K562 (cell line): ENCODE data around the gene UBE2D3. TPM values are rescaled to one million over a fixed set of nuclear protein-coding genes. Genes with fewer than 3 reads are reported as not detected.

ENCODE experiments used
- BCOR ChIP-seq: fragments of 450-650 bp; IDR thresholded peaks from 2 replicates; pipeline ENCODE4 v1.6.1; 2016
- BMI1 ChIP-seq: fragments of 150-350 bp; IDR thresholded peaks from 2 replicates; pipeline ENCODE4 v1.6.1; 2014; ENCODE audit warnings: low read length
- CBFB ChIP-seq: sonication (generic); formaldehyde crosslinking; IDR thresholded peaks from 2 replicates; pipeline ENCODE4 v1.4.0; 2020; ENCODE audit warnings: mild to moderate bottlenecking, missing genetic modification reagents
- DPF2 ChIP-seq: fragments of 450-650 bp; IDR thresholded peaks from 2 replicates; pipeline ENCODE4 v1.6.1; 2016
- GABPB1 ChIP-seq: sonication (generic); formaldehyde crosslinking; IDR thresholded peaks from 2 replicates; pipeline ENCODE4 v1.8.0; 2022; ENCODE audit warnings: mild to moderate bottlenecking, missing genetic modification reagents
- GABPB2 ChIP-seq: fragments of 250-450 bp; sonication (Bioruptor Pico); conservative IDR thresholded peaks from 2 replicates; pipeline ENCODE4 v1.5.1; 2021; ENCODE audit warnings: mild to moderate bottlenecking
- GTF2E2 ChIP-seq: fragments of 200-800 bp; sonication (Bioruptor generic); IDR thresholded peaks from 2 replicates; pipeline ENCODE4 v1.6.1; 2016; ENCODE audit warnings: missing genetic modification characterization, missing compliant biosample characterization
- MEF2A ChIP-seq: IDR thresholded peaks from 2 replicates; pipeline ENCODE4 v1.6.1; 2011; ENCODE audit warnings: low read depth, mild to moderate bottlenecking, low read length, moderate library complexity; ENCODE audit not compliant: control insufficient read depth
- NR2C2 ChIP-seq, 2 experiments: fragments of 200-800 bp in 1 of 2; sonication (Bioruptor generic) in 1 of 2; sonication (generic) in 1 of 2; formaldehyde crosslinking in 1 of 2; IDR thresholded peaks; 2 replicates each; pipeline versions ENCODE4 v1.6.1 to v1.8.0; 2016 to 2022; ENCODE audit warnings: mild to moderate bottlenecking in 1 of 2, missing compliant biosample characterization in 1 of 2, missing genetic modification characterization in 1 of 2, missing genetic modification reagents in 1 of 2
- POLR2AphosphoS5 ChIP-seq: IDR thresholded peaks from 2 replicates; pipeline ENCODE4 v1.6.1; 2011; ENCODE audit warnings: mild to moderate bottlenecking, low read depth, low read length, moderate library complexity; ENCODE audit not compliant: control insufficient read depth, insufficient read depth
- PURB ChIP-seq: sonication (generic); formaldehyde crosslinking; IDR thresholded peaks from 2 replicates; pipeline ENCODE4 v1.9.0; 2021; ENCODE audit warnings: low read depth, mild to moderate bottlenecking, missing genetic modification reagents
- TEAD2 ChIP-seq: fragments of 450-650 bp; IDR thresholded peaks from 2 replicates; pipeline ENCODE4 v1.6.1; 2016; ENCODE audit warnings: missing genetic modification characterization, control low read depth, missing compliant biosample characterization
- ZNF174 ChIP-seq: fragments of 250-450 bp; sonication (Bioruptor Pico); IDR thresholded peaks from 2 replicates; pipeline ENCODE4 v1.4.0; 2020; ENCODE audit warnings: mild to moderate bottlenecking
- ZNF551 ChIP-seq: fragments of 250-450 bp; sonication (Bioruptor Pico); IDR thresholded peaks from 2 replicates; pipeline ENCODE4 v1.5.0; 2021; ENCODE audit warnings: mild to moderate bottlenecking, moderate library complexity
- ZNF830 ChIP-seq: fragments of 250-450 bp; sonication (Bioruptor Pico); IDR thresholded peaks from 2 replicates; pipeline ENCODE4 v1.5.0; 2021; ENCODE audit warnings: mild to moderate bottlenecking
- ZSCAN29 ChIP-seq: fragments of 450-650 bp; IDR thresholded peaks from 2 replicates; pipeline ENCODE4 v1.6.1; 2017
- polyA plus RNA-seq, 8 experiments: library from polyadenylated mRNA; depleted of rRNA in 4 of 8; stranded (reverse) in 5 of 8; unstranded in 3 of 8; fragments of >200 nt; fragmentation: Nextera tagmentation in 2 of 8; fragmentation: Illumina TruSeq in 1 of 8; extraction: Ambion mirVana in 2 of 8; extraction: Trizol in 1 of 8; gene quantifications; 2 replicates each; pipeline versions ENCODE4 v1.2.1 to v1.2.3, GENCODE V29; 2011 to 2014; ENCODE audit warnings: inconsistent platforms in 1 of 8, missing spikeins in 1 of 8
- total RNA-seq, 7 experiments: library from RNA; depleted of rRNA in 6 of 7; stranded (reverse); fragments of >200 nt in 6 of 7; fragmentation: Illumina TruSeq in 2 of 7; extraction: Trizol in 2 of 7; gene quantifications; 2 replicates each; pipeline versions ENCODE4 v1.2.1 to v1.2.3, GENCODE V29; 2011 to 2021; ENCODE audit warnings: low replicate concordance in 1 of 7
- TF ChIP-seq, protein P1 (sequence below): fragments of 450-650 bp; IDR thresholded peaks from 2 replicates; pipeline ENCODE4 v1.6.1; 2018; ENCODE audit not compliant: partially characterized antibody
- TF ChIP-seq, protein P2 (sequence below), 2 experiments: fragments of 150-350 bp in 1 of 2; IDR thresholded peaks; 2 replicates each; pipeline ENCODE4 v1.6.1; 2012 to 2016; ENCODE audit warnings: low read depth in 2 of 2, low read length in 2 of 2, mild to moderate bottlenecking in 1 of 2, moderate library complexity in 1 of 2
- TF ChIP-seq, protein P3 (sequence below): fragments of 450-650 bp; formaldehyde crosslinking; IDR thresholded peaks from 2 replicates; pipeline ENCODE4 v1.4.0; 2020; ENCODE audit warnings: mild to moderate bottlenecking, mixed read lengths

The UBE2D3 gene
- total and polyA plus RNA-seq, 9 of the 15 experiments (the other 6 are each of a cell fraction or from before 2014, with no cell fraction given) = 191 to 618 (median 292) TPM

DNA sequence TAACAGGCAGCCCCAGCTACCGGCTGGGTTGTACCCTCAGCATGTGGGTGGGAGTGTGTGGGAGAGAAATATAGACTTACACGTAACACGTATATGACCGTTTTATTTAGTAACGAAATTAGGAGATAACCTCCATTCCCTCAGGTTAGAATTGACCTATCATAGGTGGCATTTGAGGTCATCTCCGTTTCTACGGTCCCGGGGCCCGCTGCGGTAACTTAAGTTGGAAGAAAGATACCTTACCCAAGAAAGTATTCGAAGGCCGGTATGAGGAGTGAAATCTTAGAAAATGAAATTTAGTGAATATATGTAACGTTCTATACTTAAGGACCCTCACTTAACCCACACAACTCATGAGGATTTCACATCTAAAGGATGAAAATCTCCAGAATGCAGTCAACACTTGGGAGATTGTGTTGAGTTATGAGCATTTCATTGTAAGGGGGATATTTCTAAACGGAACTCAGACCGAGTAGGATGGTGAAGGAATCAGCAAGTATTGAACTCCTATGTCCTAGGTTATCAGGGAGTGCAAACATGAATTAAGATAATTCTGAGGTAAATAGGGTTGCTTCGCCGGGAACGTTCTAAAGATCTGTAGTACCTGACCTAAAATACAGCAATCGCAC is 42.3 kb upstream of the UBE2D3 start (continued):
- TF ChIP-seq, protein P1, sequence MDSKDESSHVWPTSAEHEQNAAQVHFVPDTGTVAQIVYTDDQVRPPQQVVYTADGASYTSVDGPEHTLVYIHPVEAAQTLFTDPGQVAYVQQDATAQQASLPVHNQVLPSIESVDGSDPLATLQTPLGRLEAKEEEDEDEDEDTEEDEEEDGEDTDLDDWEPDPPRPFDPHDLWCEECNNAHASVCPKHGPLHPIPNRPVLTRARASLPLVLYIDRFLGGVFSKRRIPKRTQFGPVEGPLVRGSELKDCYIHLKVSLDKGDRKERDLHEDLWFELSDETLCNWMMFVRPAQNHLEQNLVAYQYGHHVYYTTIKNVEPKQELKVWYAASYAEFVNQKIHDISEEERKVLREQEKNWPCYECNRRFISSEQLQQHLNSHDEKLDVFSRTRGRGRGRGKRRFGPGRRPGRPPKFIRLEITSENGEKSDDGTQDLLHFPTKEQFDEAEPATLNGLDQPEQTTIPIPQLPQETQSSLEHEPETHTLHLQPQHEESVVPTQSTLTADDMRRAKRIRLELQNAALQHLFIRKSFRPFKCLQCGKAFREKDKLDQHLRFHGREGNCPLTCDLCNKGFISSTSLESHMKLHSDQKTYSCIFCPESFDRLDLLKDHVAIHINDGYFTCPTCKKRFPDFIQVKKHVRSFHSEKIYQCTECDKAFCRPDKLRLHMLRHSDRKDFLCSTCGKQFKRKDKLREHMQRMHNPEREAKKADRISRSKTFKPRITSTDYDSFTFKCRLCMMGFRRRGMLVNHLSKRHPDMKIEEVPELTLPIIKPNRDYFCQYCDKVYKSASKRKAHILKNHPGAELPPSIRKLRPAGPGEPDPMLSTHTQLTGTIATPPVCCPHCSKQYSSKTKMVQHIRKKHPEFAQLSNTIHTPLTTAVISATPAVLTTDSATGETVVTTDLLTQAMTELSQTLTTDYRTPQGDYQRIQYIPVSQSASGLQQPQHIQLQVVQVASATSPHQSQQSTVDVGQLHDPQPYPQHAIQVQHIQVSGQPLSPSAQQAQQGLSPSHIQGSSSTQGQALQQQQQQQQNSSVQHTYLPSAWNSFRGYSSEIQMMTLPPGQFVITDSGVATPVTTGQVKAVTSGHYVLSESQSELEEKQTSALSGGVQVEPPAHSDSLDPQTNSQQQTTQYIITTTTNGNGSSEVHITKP = no peak
- TF ChIP-seq BCOR (no peak), ZSCAN29 (no peak), GABPB1 (CRISPR knock-in tag) (0 out of 2 replicates have a peak, but pooled peaks have one; percentile 21), GABPB2 (no peak), POLR2AphosphoS5 (no peak), ZNF174 (no peak), DPF2 (0 out of 2 replicates have a peak, but pooled peaks have one; percentile 8), ZNF551 (no peak), MEF2A (0 out of 2 replicates have a peak, but pooled peaks have one; percentile 18), TEAD2 (no peak), NR2C2 (CRISPR knock-in tag; IDR thresholded peaks at IDR 0.05) (no peak), NR2C2 (tag; IDR thresholded peaks at IDR 0.05) (0 out of 2 replicates have a peak, but pooled peaks have one; percentile 15), GTF2E2 (tag) (no peak), CBFB (CRISPR knock-in tag) (no peak), BMI1 (no peak), PURB (CRISPR knock-in tag) (no peak), ZNF830 (no peak)
- TF ChIP-seq, protein P2, sequence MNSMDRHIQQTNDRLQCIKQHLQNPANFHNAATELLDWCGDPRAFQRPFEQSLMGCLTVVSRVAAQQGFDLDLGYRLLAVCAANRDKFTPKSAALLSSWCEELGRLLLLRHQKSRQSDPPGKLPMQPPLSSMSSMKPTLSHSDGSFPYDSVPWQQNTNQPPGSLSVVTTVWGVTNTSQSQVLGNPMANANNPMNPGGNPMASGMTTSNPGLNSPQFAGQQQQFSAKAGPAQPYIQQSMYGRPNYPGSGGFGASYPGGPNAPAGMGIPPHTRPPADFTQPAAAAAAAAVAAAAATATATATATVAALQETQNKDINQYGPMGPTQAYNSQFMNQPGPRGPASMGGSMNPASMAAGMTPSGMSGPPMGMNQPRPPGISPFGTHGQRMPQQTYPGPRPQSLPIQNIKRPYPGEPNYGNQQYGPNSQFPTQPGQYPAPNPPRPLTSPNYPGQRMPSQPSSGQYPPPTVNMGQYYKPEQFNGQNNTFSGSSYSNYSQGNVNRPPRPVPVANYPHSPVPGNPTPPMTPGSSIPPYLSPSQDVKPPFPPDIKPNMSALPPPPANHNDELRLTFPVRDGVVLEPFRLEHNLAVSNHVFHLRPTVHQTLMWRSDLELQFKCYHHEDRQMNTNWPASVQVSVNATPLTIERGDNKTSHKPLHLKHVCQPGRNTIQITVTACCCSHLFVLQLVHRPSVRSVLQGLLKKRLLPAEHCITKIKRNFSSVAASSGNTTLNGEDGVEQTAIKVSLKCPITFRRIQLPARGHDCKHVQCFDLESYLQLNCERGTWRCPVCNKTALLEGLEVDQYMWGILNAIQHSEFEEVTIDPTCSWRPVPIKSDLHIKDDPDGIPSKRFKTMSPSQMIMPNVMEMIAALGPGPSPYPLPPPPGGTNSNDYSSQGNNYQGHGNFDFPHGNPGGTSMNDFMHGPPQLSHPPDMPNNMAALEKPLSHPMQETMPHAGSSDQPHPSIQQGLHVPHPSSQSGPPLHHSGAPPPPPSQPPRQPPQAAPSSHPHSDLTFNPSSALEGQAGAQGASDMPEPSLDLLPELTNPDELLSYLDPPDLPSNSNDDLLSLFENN (IDR thresholded peaks at IDR 0.05; ENCODE audit: low read depth in 2 of 2, low read length in 2 of 2) = no peak
- TF ChIP-seq, protein P3, sequence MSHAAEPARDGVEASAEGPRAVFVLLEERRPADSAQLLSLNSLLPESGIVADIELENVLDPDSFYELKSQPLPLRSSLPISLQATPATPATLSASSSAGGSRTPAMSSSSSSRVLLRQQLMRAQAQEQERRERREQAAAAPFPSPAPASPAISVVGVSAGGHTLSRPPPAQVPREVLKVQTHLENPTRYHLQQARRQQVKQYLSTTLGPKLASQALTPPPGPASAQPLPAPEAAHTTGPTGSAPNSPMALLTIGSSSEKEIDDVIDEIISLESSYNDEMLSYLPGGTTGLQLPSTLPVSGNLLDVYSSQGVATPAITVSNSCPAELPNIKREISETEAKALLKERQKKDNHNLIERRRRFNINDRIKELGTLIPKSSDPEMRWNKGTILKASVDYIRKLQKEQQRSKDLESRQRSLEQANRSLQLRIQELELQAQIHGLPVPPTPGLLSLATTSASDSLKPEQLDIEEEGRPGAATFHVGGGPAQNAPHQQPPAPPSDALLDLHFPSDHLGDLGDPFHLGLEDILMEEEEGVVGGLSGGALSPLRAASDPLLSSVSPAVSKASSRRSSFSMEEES = no peak
